Hepatocyte (in vitro differentiated cells): Measurements from ENCODE around the gene METAP1D. TPM values are rescaled to one million over a fixed set of nuclear protein-coding genes. Genes with fewer than 3 reads are reported as not detected.

Experiments
- DNase-seq: peaks from one replicate; pipeline ENCODE4 v3.0.0-alpha.2; 2016; ENCODE audit warnings: low spot score
- H2AFZ ChIP-seq: fragments of 200-600 bp; sonication (generic); 2 replicates; pipeline ENCODE4 v1.6.0; 2016; ENCODE audit warnings: antibody characterized with exemption, mild to moderate bottlenecking
- H3K27ac ChIP-seq: fragments of 200-600 bp; sonication (generic); 2 replicates; pipeline ENCODE4 v1.5.1; 2016; ENCODE audit warnings: mild to moderate bottlenecking
- H3K27me3 ChIP-seq: fragments of 200-600 bp; sonication (generic); 2 replicates; pipeline ENCODE4 v1.6.1; 2016
- H3K36me3 ChIP-seq: fragments of 200-600 bp; sonication (generic); replicated peaks from 2 replicates; pipeline ENCODE4 v1.5.1; 2016; ENCODE audit warnings: low read depth; ENCODE audit not compliant: insufficient read depth
- H3K4me1 ChIP-seq: fragments of 200-600 bp; sonication (generic); 2 replicates; pipeline ENCODE4 v1.5.1; 2016; ENCODE audit warnings: mild to moderate bottlenecking, moderate library complexity; ENCODE audit not compliant: insufficient read depth
- H3K4me2 ChIP-seq: fragments of 200-600 bp; sonication (generic); 2 replicates; pipeline ENCODE4 v1.6.0; 2016
- H3K4me3 ChIP-seq: fragments of 200-600 bp; sonication (generic); 2 replicates; pipeline ENCODE4 v1.5.1; 2016; ENCODE audit warnings: mild to moderate bottlenecking
- H3K79me2 ChIP-seq: fragments of 200-600 bp; sonication (generic); 2 replicates; pipeline ENCODE4 v1.6.0; 2017; ENCODE audit warnings: mild to moderate bottlenecking
- H3K9me2 ChIP-seq: fragments of 200-600 bp; sonication (generic); replicated peaks from 2 replicates; pipeline ENCODE4 v1.6.0; 2017; ENCODE audit warnings: mild to moderate bottlenecking; ENCODE audit not compliant: insufficient read depth
- H3K9me3 ChIP-seq: fragments of 200-600 bp; sonication (generic); 2 replicates; pipeline ENCODE4 v1.5.1; 2016; ENCODE audit warnings: low read depth, mild to moderate bottlenecking
- H4K20me1 ChIP-seq: fragments of 200-600 bp; sonication (generic); 2 replicates; pipeline ENCODE4 v1.6.0; 2016; ENCODE audit warnings: mild to moderate bottlenecking; ENCODE audit not compliant: insufficient read depth, poor library complexity, severe bottlenecking
- EZH2 ChIP-seq: fragments of 200-600 bp; sonication (generic); IDR thresholded peaks from 2 replicates; pipeline ENCODE4 v1.6.1; 2016; ENCODE audit warnings: antibody characterized with exemption, mild to moderate bottlenecking, borderline replicate concordance
- EZH2phosphoT487 ChIP-seq: fragments of 200-600 bp; sonication (generic); IDR thresholded peaks from one replicate; pipeline ENCODE4 v1.6.1; 2018; ENCODE audit warnings: antibody characterized with exemption, mild to moderate bottlenecking, low read depth, moderate library complexity; ENCODE audit not compliant: unreplicated experiment, severe bottlenecking
- WGBS: methylation state at CpG from one replicate; pipeline ENCODE4 v1.1.6; 2016; ENCODE audit warnings: low lambda C conversion rate; ENCODE audit errors: missing lambda C conversion rate; 5-methylcytosine and 5-hydroxymethylcytosine counted together
- polyA plus RNA-seq: library from polyadenylated mRNA; unstranded; fragments of >200 nt; fragmentation: Nextera tagmentation; extraction: Ambion mirVana; gene quantifications from 2 replicates; pipeline ENCODE4 v1.2.1, GENCODE V29; 2016
- total RNA-seq: library from RNA; depleted of rRNA; stranded (reverse); fragments of >200 nt; gene quantifications from 2 replicates; pipeline ENCODE4 v1.2.3, GENCODE V29; 2014
- TF ChIP-seq, protein P1 (sequence below): fragments of 200-600 bp; sonication (generic); IDR thresholded peaks from 2 replicates; pipeline ENCODE4 v1.5.1; 2016; ENCODE audit warnings: antibody characterized with exemption, mild to moderate bottlenecking; ENCODE audit not compliant: poor library complexity

The METAP1D gene
- total and polyA plus RNA-seq, 2 experiments from 2014 or later: 2.8 to 6.0 TPM

- Histone ChIP-seq H3K4me1 (peaks cover 15% of the 10 kb centered on the region), H3K9me3 (no peaks in the 10 kb centered on the region), H3K36me3 (no peaks in the 10 kb centered on the region), H3K4me3 (peak overlapping the region; percentile 8), H2AFZ (no peak overlapping the region), H3K79me2 (no peaks in the 10 kb centered on the region), H3K4me2 (peak overlapping the region; percentile 87), H3K27ac (no peak overlapping the region), H3K27me3 (peaks cover 98% of the 10 kb centered on the region), H3K9me2 (no peaks in the 10 kb centered on the region), H4K20me1 (no peaks in the 10 kb centered on the region)
- TF ChIP-seq, protein P1, sequence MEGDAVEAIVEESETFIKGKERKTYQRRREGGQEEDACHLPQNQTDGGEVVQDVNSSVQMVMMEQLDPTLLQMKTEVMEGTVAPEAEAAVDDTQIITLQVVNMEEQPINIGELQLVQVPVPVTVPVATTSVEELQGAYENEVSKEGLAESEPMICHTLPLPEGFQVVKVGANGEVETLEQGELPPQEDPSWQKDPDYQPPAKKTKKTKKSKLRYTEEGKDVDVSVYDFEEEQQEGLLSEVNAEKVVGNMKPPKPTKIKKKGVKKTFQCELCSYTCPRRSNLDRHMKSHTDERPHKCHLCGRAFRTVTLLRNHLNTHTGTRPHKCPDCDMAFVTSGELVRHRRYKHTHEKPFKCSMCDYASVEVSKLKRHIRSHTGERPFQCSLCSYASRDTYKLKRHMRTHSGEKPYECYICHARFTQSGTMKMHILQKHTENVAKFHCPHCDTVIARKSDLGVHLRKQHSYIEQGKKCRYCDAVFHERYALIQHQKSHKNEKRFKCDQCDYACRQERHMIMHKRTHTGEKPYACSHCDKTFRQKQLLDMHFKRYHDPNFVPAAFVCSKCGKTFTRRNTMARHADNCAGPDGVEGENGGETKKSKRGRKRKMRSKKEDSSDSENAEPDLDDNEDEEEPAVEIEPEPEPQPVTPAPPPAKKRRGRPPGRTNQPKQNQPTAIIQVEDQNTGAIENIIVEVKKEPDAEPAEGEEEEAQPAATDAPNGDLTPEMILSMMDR: no peak
- TF ChIP-seq EZH2phosphoT487 (no peak), EZH2 (no peak)
- no peak for DNase-seq
- WGBS: 3% methylated on average over 12 of the region's 17 CpGs
Measured at GRCh38 chr2:172084395-172084644, 84.6 kb downstream of the METAP1D start.

- Histone ChIP-seq H3K79me2 (no peaks in the 10 kb centered on the region), H3K9me2 (no peaks in the 10 kb centered on the region), H3K9me3 (no peaks in the 10 kb centered on the region), H3K27me3 (peaks cover 98% of the 10 kb centered on the region), H3K4me2 (peak overlapping the region; percentile 87), H4K20me1 (no peaks in the 10 kb centered on the region), H2AFZ (peak overlapping the region; percentile 26), H3K36me3 (no peaks in the 10 kb centered on the region), H3K27ac (no peak overlapping the region), H3K4me1 (peaks cover 15% of the 10 kb centered on the region), H3K4me3 (peak overlapping the region; percentile 8)
- WGBS: 1% methylated on average over 57 of the region's 76 CpGs
- TF ChIP-seq, protein P1: no peak
- TF ChIP-seq EZH2phosphoT487 (no peak), EZH2 (no peak)
- DNase-seq: peak; percentile 88
Measured at GRCh38 chr2:172084645-172085459, 85.1 kb downstream of the METAP1D start.

DNA sequence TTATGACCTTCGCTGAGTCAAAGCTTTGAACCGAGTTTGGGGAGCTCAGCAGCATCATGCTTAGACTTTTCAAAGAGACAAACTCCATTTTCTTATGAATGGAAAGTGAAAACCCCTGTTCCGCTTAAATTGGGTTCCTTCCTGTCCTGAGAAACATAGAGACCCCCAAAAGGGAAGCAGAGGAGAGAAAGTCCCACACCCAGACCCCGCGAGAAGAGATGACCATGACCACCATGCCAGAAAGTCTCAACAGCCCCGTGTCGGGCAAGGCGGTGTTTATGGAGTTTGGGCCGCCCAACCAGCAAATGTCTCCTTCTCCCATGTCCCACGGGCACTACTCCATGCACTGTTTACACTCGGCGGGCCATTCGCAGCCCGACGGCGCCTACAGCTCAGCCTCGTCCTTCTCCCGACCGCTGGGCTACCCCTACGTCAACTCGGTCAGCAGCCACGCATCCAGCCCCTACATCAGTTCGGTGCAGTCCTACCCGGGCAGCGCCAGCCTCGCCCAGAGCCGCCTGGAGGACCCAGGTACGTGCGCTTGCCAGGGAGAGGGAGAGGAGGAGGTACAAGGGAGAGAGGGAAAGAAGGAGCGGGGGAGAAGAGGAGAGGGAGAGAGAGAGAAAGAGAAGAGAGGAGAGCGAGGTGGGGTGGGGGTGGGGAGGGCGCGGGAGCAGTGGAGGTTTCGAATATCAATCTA, 85.9 kb downstream of the METAP1D start, which contains the start of gene DLX1:
TSS of gene DLX1 (plus strand) at position 48 of the 700 bp plus-strand sequence. CDS start at position 219, 171 bp downstream.
- no peaks in the 10 kb centered on the region for H3K79me2 ChIP-seq
- peak within 1 kb of the TSS; percentile 87 for H3K4me2 ChIP-seq
- H3K9me3 ChIP-seq: no peaks in the 10 kb centered on the region
- H3K27ac ChIP-seq: no peak within 1 kb of the TSS
- no peaks in the 10 kb centered on the region for H4K20me1 ChIP-seq
- DNase-seq: no peak
- H3K9me2 ChIP-seq: no peaks in the 10 kb centered on the region
- peak within 1 kb of the TSS; percentile 55 for H2AFZ ChIP-seq
- H3K36me3 ChIP-seq: no peaks in the 10 kb centered on the region
- 2% methylated on average over 29 of the region's 34 CpGs for WGBS
- H3K4me3 ChIP-seq: peak within 1 kb of the TSS; percentile 8
- peaks cover 15% of the 10 kb centered on the region for H3K4me1 ChIP-seq
- TF ChIP-seq EZH2 (peak; percentile 50), EZH2phosphoT487 (peak; percentile 69)
- TF ChIP-seq, protein P1: no peak
- H3K27me3 ChIP-seq: peaks cover 98% of the 10 kb centered on the region
